GM06990 (cell line): ENCODE measurements around the gene ANXA2R.

Experiments
- DNase-seq: peaks from one replicate; pipeline ENCODE4 v3.0.0-alpha.2; 2011; ENCODE audit not compliant: insufficient read length; ENCODE audit errors: extremely low read depth
- H3K27me3 ChIP-seq: replicated peaks from 2 replicates; pipeline ENCODE4 v1.6.0; 2011; ENCODE audit warnings: low read length; ENCODE audit not compliant: control insufficient read depth, insufficient read depth
- H3K36me3 ChIP-seq: 2 replicates; pipeline ENCODE4 v1.5.1; 2011; ENCODE audit warnings: low read length; ENCODE audit not compliant: control insufficient read depth, insufficient read depth
- H3K4me3 ChIP-seq: replicated peaks from 2 replicates; pipeline ENCODE4 v1.5.1; 2011; ENCODE audit warnings: low read depth, mild to moderate bottlenecking, control low read depth, low read length
- CTCF ChIP-seq: IDR thresholded peaks from 2 replicates; pipeline ENCODE4 v1.5.1; 2011; ENCODE audit warnings: low read length, control low read depth, mild to moderate bottlenecking, inconsistent platforms; ENCODE audit not compliant: insufficient read depth, poor library complexity, severe bottlenecking

ANXA2R gene

GRCh38 chr5:43016217-43016779 lies 23.8 kb downstream of the ANXA2R start:
- Histone ChIP-seq H3K36me3 (no peaks in the 10 kb centered on the region), H3K4me3 (no peak overlapping the region; the same call in 1 of the 2 replicates), H3K27me3 (no peaks in the 10 kb centered on the region)
- no peak for TF ChIP-seq CTCF
- DNase-seq: no peak

GRCh38 chr5:43014522-43014921 lies 25.6 kb downstream of the ANXA2R start:
- Histone ChIP-seq H3K27me3 (no peaks in the 10 kb centered on the region), H3K36me3 (no peaks in the 10 kb centered on the region), H3K4me3 (no peak overlapping the region)
- DNase-seq: no peak
- TF ChIP-seq CTCF: no peak

DNA sequence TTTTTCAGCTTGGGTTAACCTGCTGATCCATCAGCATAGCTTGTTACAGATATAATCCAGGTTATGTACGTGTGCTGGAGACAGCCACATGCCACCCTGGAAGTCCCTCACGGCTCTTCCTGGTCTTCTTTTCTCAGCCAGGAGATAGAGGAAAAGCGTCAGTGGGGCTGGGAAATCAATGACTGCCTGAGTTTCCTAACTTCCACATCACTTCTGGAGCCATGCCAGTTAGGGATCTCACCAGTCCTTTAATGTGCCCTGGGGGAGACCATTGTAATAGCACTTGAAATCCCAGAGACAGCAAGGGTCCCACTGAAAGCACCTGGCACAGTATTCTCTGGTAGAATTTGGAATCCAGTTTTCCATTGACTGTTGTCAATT lies 29.2 kb downstream of the ANXA2R start:
- no peak for DNase-seq
- Histone ChIP-seq H3K36me3 (no peaks in the 10 kb centered on the region), H3K4me3 (peak overlapping the region; percentile 71), H3K27me3 (no peaks in the 10 kb centered on the region)
- TF ChIP-seq CTCF: no peak

DNA sequence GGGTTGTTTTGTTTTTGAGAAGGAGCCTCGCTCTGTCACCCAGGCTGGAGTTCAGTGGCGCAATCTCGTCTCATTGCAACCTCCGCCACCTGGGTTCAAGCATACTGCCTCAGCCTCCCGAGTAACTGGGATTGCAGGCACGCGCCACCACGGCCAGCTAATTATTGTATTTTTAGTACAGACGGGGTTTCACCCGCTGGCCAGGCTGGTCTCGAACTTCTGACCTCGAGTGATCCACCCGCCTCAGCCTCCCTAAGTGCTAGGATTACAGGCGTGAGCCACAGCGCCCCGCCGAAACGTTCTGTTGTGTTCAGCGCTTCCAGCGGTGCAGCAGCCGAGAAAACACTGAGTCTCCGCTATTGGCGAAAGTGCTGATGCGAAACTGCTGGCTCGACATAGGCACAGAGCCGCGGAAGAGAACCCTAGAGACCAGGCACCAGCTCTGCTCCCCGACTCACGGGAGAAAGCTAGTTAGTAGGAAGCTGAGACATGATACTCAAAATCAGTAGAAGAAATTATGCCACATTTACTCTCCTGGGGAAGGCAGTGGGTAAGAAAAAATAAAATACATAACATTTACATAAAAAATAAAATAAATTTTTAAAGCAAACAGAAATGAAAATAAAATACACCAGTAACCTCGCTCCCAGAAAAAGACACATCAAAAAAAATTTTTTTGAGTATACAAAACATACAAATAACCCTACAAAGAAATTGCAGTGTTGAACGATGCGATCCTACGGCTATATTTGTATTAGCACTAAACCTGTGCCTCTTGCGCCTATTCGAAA lies 31.6 kb downstream of the ANXA2R start:
- no peaks in the 10 kb centered on the region for H3K27me3 ChIP-seq
- peak; percentile 33 for TF ChIP-seq CTCF
- no peaks in the 10 kb centered on the region for H3K36me3 ChIP-seq
- H3K4me3 ChIP-seq: peak overlapping the region; percentile 71
- DNase-seq: peak; percentile 87

DNA sequence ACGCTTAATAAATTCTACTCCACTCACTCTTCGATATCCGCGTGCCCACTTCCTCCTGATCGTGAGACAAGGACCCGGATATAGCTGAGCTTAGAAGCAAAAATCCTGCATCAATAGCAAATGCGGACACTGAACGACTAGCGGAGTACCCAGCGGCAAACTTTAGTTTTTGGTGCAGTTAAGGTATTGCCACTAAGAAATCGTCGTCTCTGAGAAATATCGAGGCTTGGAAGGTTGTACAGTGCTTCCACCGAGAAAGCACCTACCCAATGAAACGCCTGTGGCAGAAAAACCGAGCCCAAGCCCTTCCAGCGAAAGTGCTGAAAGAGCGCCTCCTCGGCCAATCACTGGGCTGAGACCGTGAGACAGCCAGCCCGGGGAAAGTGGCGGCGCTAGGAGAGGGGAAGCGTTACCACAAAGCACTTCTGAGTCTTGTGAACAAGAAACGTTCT lies 32.2 kb downstream of the ANXA2R start:
- Histone ChIP-seq H3K36me3 (no peaks in the 10 kb centered on the region), H3K4me3 (peak overlapping the region; percentile 71), H3K27me3 (no peaks in the 10 kb centered on the region)
- peak; percentile 12 for TF ChIP-seq CTCF
- peak; percentile 85 for DNase-seq
